HFFc6 (cell line): ENCODE measurements around the gene ZDHHC11. TPM values are rescaled to one million over a fixed set of nuclear protein-coding genes. Genes with fewer than 3 reads are reported as not detected.

Experiments
- DNase-seq: peaks from one replicate; pipeline ENCODE4 v3.0.0-alpha.2; 2018
- H3K27ac Mint-ChIP-seq: 2 replicates; pipeline ENCODE4 v1.8.0; 2020; ENCODE audit warnings: mild to moderate bottlenecking, mixed read lengths
- H3K27me3 Mint-ChIP-seq: 2 replicates; pipeline ENCODE4 v1.8.0; 2021; ENCODE audit warnings: mild to moderate bottlenecking, moderate library complexity, mixed read lengths; ENCODE audit not compliant: insufficient read depth
- H3K36me3 Mint-ChIP-seq: 2 replicates; pipeline ENCODE4 v1.8.0; 2021; ENCODE audit warnings: low read depth, mixed read lengths
- H3K4me1 Mint-ChIP-seq: 2 replicates; pipeline ENCODE4 v1.8.0; 2020; ENCODE audit warnings: low read depth, mixed read lengths
- H3K4me3 Mint-ChIP-seq: 2 replicates; pipeline ENCODE4 v1.8.0; 2020; ENCODE audit warnings: mild to moderate bottlenecking, moderate library complexity, mixed read lengths
- H3K9me3 Mint-ChIP-seq: 2 replicates; pipeline ENCODE4 v1.8.0; 2020; ENCODE audit warnings: mild to moderate bottlenecking, mixed read lengths
- CTCF ChIP-seq: fragments of 200-600 bp; sonication (generic); IDR thresholded peaks from 2 replicates; pipeline ENCODE4 v1.5.0; 2021; ENCODE audit warnings: antibody characterized with exemption, mild to moderate bottlenecking
- total RNA-seq, 6 experiments: library from RNA; stranded (reverse); fragmentation: NEBNext Ultra II Directional; extraction: Animal tissue kit (Norgen Biotek cat#: 25700); gene quantifications; 2 replicates in 1 of 6; 3 replicates in 5 of 6; pipeline ENCODE4 v1.2.3, GENCODE V29; 2021

The ZDHHC11 gene
- total RNA-seq, 6 experiments from 2014 or later, result 1.3 to 4.2 (median 1.8) TPM

- H3K9me3 Mint-ChIP-seq, result no peaks in the 10 kb centered on the region
- no peak for TF ChIP-seq CTCF
- peaks cover 2% of the 10 kb centered on the region; the same call in 1 of the 2 replicates for H3K27me3 Mint-ChIP-seq
- no peaks in the 10 kb centered on the region for H3K4me1 Mint-ChIP-seq
- H3K36me3 Mint-ChIP-seq, result peaks cover 56% of the 10 kb centered on the region
- no peak overlapping the region for H3K27ac Mint-ChIP-seq
- no peak for DNase-seq
- H3K4me3 Mint-ChIP-seq, result no peak overlapping the region
These were observed 20.2 kb upstream of the ZDHHC11 start for GRCh38 chr5:870956-871355.

- no peaks in the 10 kb centered on the region for H3K27me3 Mint-ChIP-seq
- TF ChIP-seq CTCF, result no peak
- H3K36me3 Mint-ChIP-seq, result peaks cover 42% of the 10 kb centered on the region
- no peak overlapping the region for H3K4me3 Mint-ChIP-seq
- H3K27ac Mint-ChIP-seq, result no peak overlapping the region
- DNase-seq, result no peak
- no peaks in the 10 kb centered on the region for H3K9me3 Mint-ChIP-seq
- peaks cover 3% of the 10 kb centered on the region; the same call in 1 of the 2 replicates for H3K4me1 Mint-ChIP-seq
These were observed 17.8 kb upstream of the ZDHHC11 start for GRCh38 chr5:868428-869135.

GRCh38 chr5:867300-867870, 16.6 kb upstream of the ZDHHC11 start:
- H3K36me3 Mint-ChIP-seq, result peaks cover 42% of the 10 kb centered on the region
- no peak for DNase-seq
- H3K4me1 Mint-ChIP-seq, result peaks cover 8% of the 10 kb centered on the region; the same call in 1 of the 2 replicates
- H3K4me3 Mint-ChIP-seq, result no peak overlapping the region
- no peak overlapping the region for H3K27ac Mint-ChIP-seq
- peak; percentile 25; the same call in 1 of the 2 replicates for TF ChIP-seq CTCF
- no peaks in the 10 kb centered on the region for H3K9me3 Mint-ChIP-seq
- H3K27me3 Mint-ChIP-seq, result no peaks in the 10 kb centered on the region

DNA sequence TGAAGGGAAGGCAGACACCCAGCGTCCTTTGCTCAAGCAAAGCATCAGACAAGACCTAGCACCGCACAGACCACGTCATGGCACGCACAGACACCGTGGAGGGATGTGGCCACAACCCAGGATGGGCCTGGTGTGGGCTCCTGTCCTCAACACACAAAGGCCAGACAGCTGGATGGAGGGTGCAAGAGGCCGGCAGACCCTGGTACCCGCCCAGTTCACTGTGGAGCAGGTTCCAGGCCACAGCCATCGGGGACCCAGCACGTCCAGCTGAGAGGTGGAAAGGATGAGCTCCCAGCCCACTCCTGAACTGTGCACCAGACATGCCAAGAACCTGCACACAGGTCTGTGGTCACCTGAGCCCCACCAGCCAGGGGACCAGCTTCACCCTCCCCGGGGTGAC, 15.0 kb upstream of the ZDHHC11 start:
- H3K4me3 Mint-ChIP-seq, result no peak overlapping the region
- no peaks in the 10 kb centered on the region for H3K9me3 Mint-ChIP-seq
- TF ChIP-seq CTCF, result no peak
- peaks cover 8% of the 10 kb centered on the region; the same call in 1 of the 2 replicates for H3K4me1 Mint-ChIP-seq
- H3K36me3 Mint-ChIP-seq, result peaks cover 34% of the 10 kb centered on the region
- H3K27me3 Mint-ChIP-seq, result no peaks in the 10 kb centered on the region
- DNase-seq, result no peak
- H3K27ac Mint-ChIP-seq, result no peak overlapping the region

DNA sequence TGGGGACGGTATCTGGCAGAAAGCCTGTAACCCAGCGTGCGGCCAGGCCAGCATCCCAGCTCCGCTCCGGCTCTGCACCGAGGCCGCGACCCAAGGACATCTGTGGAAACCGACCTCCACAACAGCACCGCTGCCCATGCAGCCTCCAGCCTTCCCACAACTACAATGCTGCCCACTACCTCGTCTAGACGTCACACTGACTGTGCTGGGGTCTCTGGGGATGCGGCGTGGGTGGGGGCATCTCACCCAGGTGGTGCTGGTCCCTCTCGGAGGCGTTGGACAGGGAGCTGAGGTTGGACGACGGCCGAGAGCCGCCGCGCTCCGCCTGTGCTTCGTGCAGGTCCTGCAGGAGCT, 14.4 kb upstream of the ZDHHC11 start:
- no peak for DNase-seq
- no peak overlapping the region for H3K4me3 Mint-ChIP-seq
- H3K27me3 Mint-ChIP-seq, result no peaks in the 10 kb centered on the region
- H3K4me1 Mint-ChIP-seq, result peaks cover 8% of the 10 kb centered on the region; the same call in 1 of the 2 replicates
- TF ChIP-seq CTCF, result no peak
- peaks cover 31% of the 10 kb centered on the region for H3K36me3 Mint-ChIP-seq
- no peaks in the 10 kb centered on the region for H3K9me3 Mint-ChIP-seq
- H3K27ac Mint-ChIP-seq, result no peak overlapping the region
